ENCODE data around the gene NFATC4.

GRCh38 chr14:24379907-24380730 is 12.1 kb downstream of the NFATC4 start:
- TF ChIP-seq POLR2AphosphoS5 (IDR thresholded peaks at IDR 0.05) = no peak
- no peak for TF ChIP-seq CTCF (IDR thresholded peaks at IDR 0.05)
- no peak for TF ChIP-seq EP300 (IDR thresholded peaks at IDR 0.05)
